Myocyte (in vitro differentiated cells): ENCODE measurements around the gene PAGR1. TPM values are rescaled to one million over a fixed set of nuclear protein-coding genes. Genes with fewer than 3 reads are reported as not detected.
"Not testable (repeated sequence)": the region's sequence is repeated elsewhere in the genome, so short reads cannot be mapped to it uniquely, and the experiment has no call there.

Experiments used
- DNase-seq: peaks from one replicate; pipeline ENCODE4 v3.0.0-alpha.2; 2012; ENCODE audit warnings: low read depth
- total RNA-seq: library from RNA; depleted of rRNA; stranded (reverse); fragments of >200 nt; gene quantifications from 2 replicates; pipeline ENCODE4 v1.2.3, GENCODE V29; 2014

PAGR1 gene
- total RNA-seq, 1 donor from 2014 or later = 38.4 TPM

- DNase-seq = no peak
These were observed 23.8 kb upstream of the PAGR1 start for GRCh38 chr16:29791845-29792807.

- DNase-seq = not testable (repeated sequence)
These were observed 22.8 kb upstream of the PAGR1 start for GRCh38 chr16:29793153-29793552.

GRCh38 chr16:29794231-29794710, 21.7 kb upstream of the PAGR1 start:
- no peak for DNase-seq

GRCh38 chr16:29802416-29802935, 13.5 kb upstream of the PAGR1 start:
- DNase-seq = no peak

DNA sequence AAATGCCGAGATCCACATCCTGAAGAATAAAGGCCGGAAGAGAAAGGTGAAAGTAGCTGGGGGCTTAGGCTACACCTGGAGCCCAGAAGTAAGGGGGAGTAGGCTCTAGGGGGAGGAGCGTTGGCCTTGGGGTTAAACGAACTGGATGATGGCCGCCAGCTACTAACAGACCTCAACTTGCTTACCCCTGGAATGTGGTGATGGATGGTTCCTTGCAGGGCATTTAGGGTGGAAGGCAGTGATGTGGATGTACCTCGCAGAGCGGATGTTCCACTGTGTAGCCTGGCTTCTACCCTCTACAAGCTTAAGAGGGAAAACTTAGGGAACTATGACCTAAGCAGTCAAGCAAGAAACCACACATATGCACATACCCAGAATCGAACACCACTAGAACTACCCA, 11.9 kb upstream of the PAGR1 start:
- no peak for DNase-seq

- peak; percentile 39 for DNase-seq
These were observed 11.3 kb upstream of the PAGR1 start for GRCh38 chr16:29804455-29805231.

GRCh38 chr16:29805232-29806098, 10.5 kb upstream of the PAGR1 start:
- DNase-seq = peak; percentile 96

DNA sequence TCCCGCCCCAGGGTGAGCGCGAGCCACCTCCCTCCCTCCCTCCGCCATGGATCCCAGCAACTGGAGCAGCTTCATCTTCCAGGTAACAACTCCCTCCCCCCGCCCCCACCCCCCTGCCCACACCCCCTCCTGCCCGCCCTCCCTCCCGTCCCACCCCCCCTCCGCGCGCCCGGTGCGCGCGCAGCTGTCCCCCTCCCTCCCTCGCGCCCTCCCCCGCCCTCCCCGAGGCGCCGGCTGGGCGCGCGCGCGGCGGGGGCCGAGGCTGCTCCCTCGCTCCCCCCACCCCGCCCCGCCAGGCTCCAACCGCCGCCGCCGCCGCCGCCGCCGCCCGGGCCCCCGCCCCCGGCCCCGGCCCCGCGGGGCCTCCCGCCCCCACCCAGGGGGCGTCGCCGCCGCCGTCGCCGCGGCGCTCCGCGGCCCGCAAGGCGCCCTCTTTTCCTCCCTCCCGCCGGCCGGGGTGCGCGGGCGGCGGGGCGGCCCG, 9.8 kb upstream of the PAGR1 start, which contains the start of gene MAZ:
Gene MAZ (plus strand): TSS at position 431 of the 481 bp plus-strand sequence. CDS start 173 bp downstream, outside the sequence.
- DNase-seq = no peak

DNA sequence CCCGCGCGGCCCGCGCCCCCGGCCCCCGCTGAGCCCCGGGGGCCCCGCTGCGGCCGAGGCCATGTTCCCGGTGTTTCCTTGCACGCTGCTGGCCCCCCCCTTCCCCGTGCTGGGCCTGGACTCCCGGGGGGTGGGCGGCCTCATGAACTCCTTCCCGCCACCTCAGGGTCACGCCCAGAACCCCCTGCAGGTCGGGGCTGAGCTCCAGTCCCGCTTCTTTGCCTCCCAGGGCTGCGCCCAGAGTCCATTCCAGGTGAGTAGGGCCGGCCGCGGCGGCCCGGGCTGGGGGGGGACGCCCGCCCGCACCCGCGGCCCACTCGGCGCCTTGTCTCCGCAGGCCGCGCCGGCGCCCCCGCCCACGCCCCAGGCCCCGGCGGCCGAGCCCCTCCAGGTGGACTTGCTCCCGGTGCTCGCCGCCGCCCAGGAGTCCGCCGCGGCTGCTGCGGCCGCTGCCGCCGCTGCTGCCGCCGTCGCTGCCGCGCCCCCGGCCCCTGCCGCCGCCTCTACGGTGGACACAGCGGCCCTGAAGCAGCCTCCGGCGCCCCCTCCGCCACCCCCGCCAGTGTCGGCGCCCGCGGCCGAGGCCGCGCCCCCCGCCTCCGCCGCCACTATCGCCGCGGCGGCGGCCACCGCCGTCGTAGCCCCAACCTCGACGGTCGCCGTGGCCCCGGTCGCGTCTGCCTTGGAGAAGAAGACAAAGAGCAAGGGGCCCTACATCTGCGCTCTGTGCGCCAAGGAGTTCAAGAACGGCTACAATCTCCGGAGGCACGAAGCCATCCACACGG, 9.1 kb upstream of the PAGR1 start:
- peak; percentile 40 for DNase-seq

DNA sequence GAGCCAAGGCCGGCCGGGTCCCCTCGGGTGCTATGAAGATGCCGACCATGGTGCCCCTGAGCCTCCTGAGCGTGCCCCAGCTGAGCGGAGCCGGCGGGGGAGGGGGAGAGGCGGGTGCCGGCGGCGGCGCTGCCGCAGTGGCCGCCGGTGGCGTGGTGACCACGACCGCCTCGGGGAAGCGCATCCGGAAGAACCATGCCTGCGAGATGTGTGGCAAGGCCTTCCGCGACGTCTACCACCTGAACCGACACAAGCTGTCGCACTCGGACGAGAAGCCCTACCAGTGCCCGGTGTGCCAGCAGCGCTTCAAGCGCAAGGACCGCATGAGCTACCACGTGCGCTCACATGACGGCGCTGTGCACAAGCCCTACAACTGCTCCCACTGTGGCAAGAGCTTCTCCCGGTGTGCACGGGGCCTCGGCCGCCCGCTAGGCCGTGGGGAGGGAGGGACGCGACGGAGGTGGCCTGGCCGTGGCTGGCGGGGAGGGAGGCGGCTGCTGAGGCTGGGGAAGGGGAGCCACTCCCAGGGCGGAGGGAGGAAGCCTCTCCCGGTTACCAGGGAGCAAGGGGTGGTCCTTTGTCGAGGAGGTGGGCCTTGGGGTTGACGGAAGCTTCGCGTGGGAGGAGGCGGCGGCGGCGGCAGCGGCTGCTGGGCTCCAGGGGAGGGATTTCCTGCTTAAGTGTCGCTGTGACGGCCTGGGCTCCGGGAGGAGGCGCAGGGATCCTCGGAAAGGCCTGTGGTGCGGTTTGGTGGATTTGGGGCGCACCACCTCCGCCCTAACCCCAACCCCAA, 8.3 kb upstream of the PAGR1 start:
- DNase-seq = peak; percentile 92

- no peak for DNase-seq
These were observed 7.6 kb upstream of the PAGR1 start for GRCh38 chr16:29808219-29808900.

GRCh38 chr16:29809031-29809747, 6.8 kb upstream of the PAGR1 start:
- DNase-seq = no peak

DNA sequence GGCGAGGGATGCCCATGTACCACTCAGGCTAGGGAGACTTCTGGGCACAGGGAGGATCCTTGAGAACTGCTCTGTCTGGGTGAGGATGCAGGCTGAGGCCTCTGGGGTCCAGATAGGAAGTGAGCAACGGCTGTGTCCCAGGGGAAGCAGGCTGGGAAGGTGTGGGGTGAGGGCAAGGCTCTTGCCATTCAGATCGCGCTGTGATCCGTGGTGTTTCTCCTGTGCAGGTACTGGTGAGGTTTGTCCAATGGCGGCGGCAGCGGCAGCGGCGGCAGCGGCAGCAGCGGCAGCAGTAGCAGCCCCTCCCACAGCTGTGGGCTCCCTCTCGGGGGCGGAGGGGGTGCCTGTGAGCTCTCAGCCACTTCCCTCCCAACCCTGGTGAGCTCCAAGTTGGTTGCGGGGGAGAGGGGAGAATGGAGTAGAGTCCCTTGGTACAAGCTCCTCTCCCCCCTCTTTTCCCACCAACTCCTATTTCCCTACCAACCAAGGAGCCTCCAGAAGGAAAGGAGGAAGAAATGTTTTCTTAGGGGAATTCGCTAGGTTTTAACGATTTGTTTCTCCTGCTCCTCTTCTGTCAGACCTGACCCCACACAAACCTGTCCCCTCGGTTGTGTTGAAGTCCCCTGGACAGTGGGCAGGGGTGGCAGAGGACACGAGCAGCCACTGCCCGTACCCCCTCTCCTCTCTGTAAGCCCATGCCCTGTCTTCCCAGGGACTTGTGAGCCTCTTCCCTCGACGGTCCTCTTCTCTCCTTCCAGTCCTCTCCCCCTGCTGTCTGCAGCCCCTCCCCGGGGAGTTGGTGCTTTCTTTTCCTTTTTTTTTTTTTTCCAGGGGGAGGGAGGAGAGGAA, 5.9 kb upstream of the PAGR1 start:
- peak; percentile 7 for DNase-seq

DNA sequence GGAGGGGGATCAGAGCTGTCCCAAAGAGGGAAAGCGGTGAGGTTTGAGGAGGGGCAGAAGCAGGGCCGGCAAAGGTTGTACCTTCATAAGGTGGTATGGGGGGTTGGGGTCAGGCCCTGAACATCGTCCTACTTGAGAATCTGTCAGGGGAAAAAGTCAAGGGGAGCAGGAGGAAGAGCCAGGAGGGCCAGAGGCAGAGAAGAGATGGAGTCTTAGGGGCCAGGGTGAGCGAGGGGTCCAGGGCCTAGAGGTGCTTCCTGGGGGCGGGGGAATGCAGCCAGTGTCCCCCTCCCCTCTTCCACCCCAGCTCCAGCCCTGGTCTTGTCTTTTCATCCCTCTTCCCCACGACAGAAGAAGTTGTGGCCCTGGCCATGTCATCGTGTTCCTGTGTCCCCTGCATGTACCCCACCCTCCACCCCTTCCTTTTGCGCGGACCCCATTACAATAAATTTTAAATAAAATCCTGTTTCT, 5.2 kb upstream of the PAGR1 start:
- peak; percentile 6 for DNase-seq

DNA sequence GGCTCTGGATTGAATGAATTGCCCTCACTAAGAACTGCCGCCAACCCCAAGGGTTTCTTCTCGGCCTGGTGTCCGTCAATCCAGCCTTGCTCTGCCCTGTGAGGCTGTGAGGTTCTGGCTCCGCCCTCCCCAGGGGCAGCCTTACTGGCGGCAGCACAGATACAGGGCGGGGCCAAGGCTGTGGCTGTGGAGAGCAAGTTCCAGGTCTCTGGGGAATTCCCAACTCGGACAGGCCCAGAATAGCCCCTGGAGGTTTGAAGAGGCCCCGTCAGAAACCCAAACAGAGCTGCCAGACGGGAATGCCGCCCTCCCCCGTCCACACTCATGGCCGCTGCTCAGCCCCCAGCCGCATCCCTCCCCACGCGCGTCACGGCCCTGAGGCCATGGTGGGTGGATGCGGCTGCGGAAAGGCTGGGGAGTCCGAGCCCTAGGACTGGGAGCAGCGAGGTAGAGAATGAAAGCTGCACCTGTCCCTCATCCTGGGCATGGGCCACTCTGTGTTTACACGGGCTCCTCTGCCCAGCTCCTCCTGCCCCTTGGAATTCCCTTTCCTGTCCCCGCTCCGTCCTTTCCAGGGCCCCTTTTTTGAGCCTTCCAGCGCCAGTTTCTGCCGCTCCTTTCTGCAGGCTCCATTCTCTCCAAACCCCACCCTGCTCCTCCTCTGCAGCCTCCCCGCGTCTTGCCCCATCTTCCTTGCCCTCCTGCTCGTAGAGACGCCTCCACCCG, 4.6 kb upstream of the PAGR1 start:
- DNase-seq = peak; percentile 99
